HEK293 (cell line): ENCODE measurements around the gene TFR2.

Source experiments
- CTCF ChIA-PET: fragments of 350-600 bp; formaldehyde crosslinking; extraction: SDS; loops from one replicate; lab custom pipeline; 2021; ENCODE audit warnings: antibody characterized with exemption; lab: Yijun Ruan, JAX
- POLR2A ChIA-PET: fragments of 300-600 bp; formaldehyde crosslinking; extraction: SDS; loops from one replicate; lab custom pipeline; 2020; ENCODE audit warnings: antibody characterized with exemption, inconsistent platforms; lab: Yijun Ruan, JAX
- H3K27ac ChIP-seq: fragments of 200-500 bp; sonication (Bioruptor generic); 2 replicates; pipeline ENCODE4 v1.5.1; 2014; ENCODE audit warnings: low read depth, low read length, control low read depth, inconsistent platforms; ENCODE audit errors: extremely low read depth
- H3K36me3 ChIP-seq, 2 experiments: fragments of 200-500 bp in 1 of 2; sonication (Bioruptor generic) in 1 of 2; 1 replicate in 1 of 2; 2 replicates in 1 of 2; pipeline ENCODE4 v1.5.1; 2014 to 2017; ENCODE audit warnings: inconsistent platforms in 2 of 2, low read length in 2 of 2; ENCODE audit not compliant: control insufficient read depth in 2 of 2, insufficient read depth in 1 of 2
- H3K4me1 ChIP-seq: fragments of 200-500 bp; sonication (Bioruptor generic); 2 replicates; pipeline ENCODE4 v1.5.1; 2014; ENCODE audit warnings: mild to moderate bottlenecking, low read length, inconsistent platforms; ENCODE audit not compliant: control insufficient read depth, insufficient read depth
- H3K4me3 ChIP-seq: 2 replicates; pipeline ENCODE4 v1.5.1; 2011; ENCODE audit warnings: low read depth, mild to moderate bottlenecking, control low read depth, low read length, moderate library complexity
- H3K9me3 ChIP-seq: fragments of 200-500 bp; sonication (Bioruptor generic); 2 replicates; pipeline ENCODE4 v1.5.1; 2014; ENCODE audit warnings: low read depth, low read length, inconsistent platforms; ENCODE audit not compliant: control insufficient read depth, insufficient read depth
- EGR2 ChIP-seq: fragments of 450-650 bp; formaldehyde crosslinking; IDR thresholded peaks from 2 replicates; pipeline ENCODE4 v1.5.1; 2016; ENCODE audit warnings: low read depth, missing biosample characterization, missing genetic modification characterization
- GLI4 ChIP-seq: fragments of 450-650 bp; formaldehyde crosslinking; IDR thresholded peaks from 2 replicates; pipeline ENCODE4 v1.5.1; 2016; ENCODE audit warnings: missing biosample characterization, missing genetic modification characterization
- GLIS1 ChIP-seq: fragments of 450-650 bp; formaldehyde crosslinking; IDR thresholded peaks from 2 replicates; pipeline ENCODE4 v1.5.1; 2016; ENCODE audit warnings: missing biosample characterization, missing genetic modification characterization
- GLIS2 ChIP-seq: fragments of 450-650 bp; formaldehyde crosslinking; IDR thresholded peaks from 2 replicates; pipeline ENCODE4 v1.5.1; 2016; ENCODE audit warnings: missing biosample characterization, missing genetic modification characterization
- IKZF3 ChIP-seq: fragments of 450-650 bp; IDR thresholded peaks from 2 replicates; pipeline ENCODE4 v1.5.0; 2018; ENCODE audit warnings: missing biosample characterization, mild to moderate bottlenecking, missing genetic modification characterization, moderate library complexity
- KLF1 ChIP-seq: fragments of 450-650 bp; formaldehyde crosslinking; IDR thresholded peaks from 2 replicates; pipeline ENCODE4 v1.5.1; 2016; ENCODE audit warnings: missing biosample characterization, missing genetic modification characterization
- PATZ1 ChIP-seq: fragments of 450-650 bp; formaldehyde crosslinking; IDR thresholded peaks from 2 replicates; pipeline ENCODE4 v1.5.1; 2016; ENCODE audit warnings: missing biosample characterization, missing genetic modification characterization
- SETDB1 ChIP-seq: IDR thresholded peaks from one replicate; pipeline ENCODE4 v1.6.1; 2017; ENCODE audit warnings: mild to moderate bottlenecking, low read length, moderate library complexity, mixed read lengths; ENCODE audit not compliant: insufficient read length
- SP2 ChIP-seq: fragments of 450-650 bp; formaldehyde crosslinking; IDR thresholded peaks from 2 replicates; pipeline ENCODE4 v1.5.1; 2016; ENCODE audit warnings: missing biosample characterization, missing genetic modification characterization
- SP3 ChIP-seq: fragments of 450-650 bp; formaldehyde crosslinking; IDR thresholded peaks from 2 replicates; pipeline ENCODE4 v1.5.1; 2016; ENCODE audit warnings: missing biosample characterization, missing genetic modification characterization
- ZBTB17 ChIP-seq: fragments of 450-650 bp; formaldehyde crosslinking; IDR thresholded peaks from 2 replicates; pipeline ENCODE4 v1.5.1; 2016; ENCODE audit warnings: missing biosample characterization, missing genetic modification characterization
- ZBTB21 ChIP-seq: fragments of 450-650 bp; formaldehyde crosslinking; IDR thresholded peaks from 2 replicates; pipeline ENCODE4 v1.5.1; 2017; ENCODE audit warnings: missing biosample characterization, missing genetic modification characterization
- ZBTB48 ChIP-seq: fragments of 450-650 bp; formaldehyde crosslinking; IDR thresholded peaks from 2 replicates; pipeline ENCODE4 v1.5.1; 2016; ENCODE audit warnings: missing biosample characterization, missing genetic modification characterization
- ZBTB7A ChIP-seq: fragments of 450-650 bp; formaldehyde crosslinking; IDR thresholded peaks from 2 replicates; pipeline ENCODE4 v1.5.1; 2016; ENCODE audit warnings: low read depth, missing biosample characterization, missing genetic modification characterization
- ZFHX2 ChIP-seq: fragments of 450-650 bp; formaldehyde crosslinking; conservative IDR thresholded peaks from 2 replicates; pipeline ENCODE4 v1.5.1; 2016; ENCODE audit warnings: missing biosample characterization, missing genetic modification characterization
- ZFP69B ChIP-seq: fragments of 450-650 bp; formaldehyde crosslinking; IDR thresholded peaks from 2 replicates; pipeline ENCODE4 v1.5.1; 2016; ENCODE audit warnings: missing biosample characterization, missing genetic modification characterization
- ZIC2 ChIP-seq: fragments of 450-650 bp; formaldehyde crosslinking; IDR thresholded peaks from 2 replicates; pipeline ENCODE4 v1.5.1; 2016; ENCODE audit warnings: missing biosample characterization, missing genetic modification characterization
- ZNF133 ChIP-seq: fragments of 450-650 bp; formaldehyde crosslinking; IDR thresholded peaks from 2 replicates; pipeline ENCODE4 v1.5.1; 2016; ENCODE audit warnings: missing biosample characterization, missing genetic modification characterization
- ZNF266 ChIP-seq: fragments of 450-650 bp; formaldehyde crosslinking; IDR thresholded peaks from 2 replicates; pipeline ENCODE4 v1.5.1; 2016; ENCODE audit warnings: missing biosample characterization, missing genetic modification characterization, low read depth
- ZNF341 ChIP-seq: fragments of 450-650 bp; formaldehyde crosslinking; IDR thresholded peaks from 2 replicates; pipeline ENCODE4; 2016; ENCODE audit warnings: low read depth, missing biosample characterization, missing genetic modification characterization
- ZNF366 ChIP-seq: fragments of 450-650 bp; formaldehyde crosslinking; conservative IDR thresholded peaks from 2 replicates; pipeline ENCODE4 v1.5.1; 2016; ENCODE audit warnings: missing biosample characterization, missing genetic modification characterization
- ZNF600 ChIP-seq: fragments of 450-650 bp; formaldehyde crosslinking; IDR thresholded peaks from 2 replicates; pipeline ENCODE4 v1.5.1; 2016; ENCODE audit warnings: missing biosample characterization, missing genetic modification characterization
- ZNF610 ChIP-seq: fragments of 450-650 bp; formaldehyde crosslinking; IDR thresholded peaks from 2 replicates; pipeline ENCODE4 v1.5.1; 2016; ENCODE audit warnings: missing biosample characterization, missing genetic modification characterization, borderline replicate concordance
- ZNF629 ChIP-seq: fragments of 450-650 bp; formaldehyde crosslinking; IDR thresholded peaks from 2 replicates; pipeline ENCODE4 v1.5.1; 2017; ENCODE audit warnings: missing biosample characterization, missing genetic modification characterization
- ZNF701 ChIP-seq: fragments of 450-650 bp; formaldehyde crosslinking; IDR thresholded peaks from 2 replicates; pipeline ENCODE4 v1.5.1; 2016; ENCODE audit warnings: missing biosample characterization, missing genetic modification characterization
- ZNF837 ChIP-seq: fragments of 450-650 bp; formaldehyde crosslinking; IDR thresholded peaks from 2 replicates; pipeline ENCODE4 v1.5.1; 2016; ENCODE audit warnings: missing biosample characterization, missing genetic modification characterization
- TF ChIP-seq, protein P1 (sequence below): fragments of 450-650 bp; formaldehyde crosslinking; IDR thresholded peaks from 2 replicates; pipeline ENCODE4 v1.5.1; 2016; ENCODE audit warnings: missing biosample characterization, missing genetic modification characterization
- TF ChIP-seq, protein P2 (sequence below): fragments of 450-650 bp; formaldehyde crosslinking; IDR thresholded peaks from 2 replicates; pipeline ENCODE4 v1.5.1; 2016; ENCODE audit warnings: missing biosample characterization, missing genetic modification characterization

TFR2 gene

DNA sequence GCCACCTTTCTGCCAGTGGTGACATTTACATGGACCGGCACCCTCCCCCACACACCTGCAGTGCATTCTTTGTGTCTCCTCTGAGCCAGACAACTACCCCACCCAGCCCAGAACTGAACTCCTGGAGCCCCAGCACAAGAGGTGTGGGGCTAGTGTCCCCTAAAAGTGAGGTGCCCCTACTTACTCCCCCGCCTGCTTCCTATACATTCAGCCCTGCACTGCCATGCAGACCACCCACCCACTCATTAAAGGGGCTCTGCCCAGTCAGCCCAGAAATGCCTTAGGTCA, 69.6 kb downstream of the TFR2 start:
- H3K36me3 ChIP-seq: peaks cover 0 to 16% of the 10 kb centered on the region in 2 experiments; a peak in 1 of 3 replicates
- CTCF ChIA-PET: interaction anchor here (1.2 to 1.4 kb wide), 3 partner anchors 11 to 119 kb away, joined by 4 to 8 read pairs (median 6); no protein-coding TSS in a partner anchor
- no peak for TF ChIP-seq GLI4
- peak; percentile 5; the same call in 1 of the 2 replicates for TF ChIP-seq GLIS1 (tag by site-specific recombination)
- TF ChIP-seq, all 188 proteins: peak for 1
- POLR2A ChIA-PET: interaction anchor here (1.1 to 1.9 kb wide), 5 partner anchors 10 to 135 kb away, joined by 3 to 30 read pairs (median 5); partner anchors contain the start of genes FBXO24, LRCH4, MOSPD3 and POP7
- Histone ChIP-seq H3K4me1 (peaks cover 2% of the 10 kb centered on the region; the same call in 1 of the 2 replicates), H3K27ac (no peak overlapping the region), H3K4me3 (no peak overlapping the region), H3K9me3 (no peaks in the 10 kb centered on the region)

DNA sequence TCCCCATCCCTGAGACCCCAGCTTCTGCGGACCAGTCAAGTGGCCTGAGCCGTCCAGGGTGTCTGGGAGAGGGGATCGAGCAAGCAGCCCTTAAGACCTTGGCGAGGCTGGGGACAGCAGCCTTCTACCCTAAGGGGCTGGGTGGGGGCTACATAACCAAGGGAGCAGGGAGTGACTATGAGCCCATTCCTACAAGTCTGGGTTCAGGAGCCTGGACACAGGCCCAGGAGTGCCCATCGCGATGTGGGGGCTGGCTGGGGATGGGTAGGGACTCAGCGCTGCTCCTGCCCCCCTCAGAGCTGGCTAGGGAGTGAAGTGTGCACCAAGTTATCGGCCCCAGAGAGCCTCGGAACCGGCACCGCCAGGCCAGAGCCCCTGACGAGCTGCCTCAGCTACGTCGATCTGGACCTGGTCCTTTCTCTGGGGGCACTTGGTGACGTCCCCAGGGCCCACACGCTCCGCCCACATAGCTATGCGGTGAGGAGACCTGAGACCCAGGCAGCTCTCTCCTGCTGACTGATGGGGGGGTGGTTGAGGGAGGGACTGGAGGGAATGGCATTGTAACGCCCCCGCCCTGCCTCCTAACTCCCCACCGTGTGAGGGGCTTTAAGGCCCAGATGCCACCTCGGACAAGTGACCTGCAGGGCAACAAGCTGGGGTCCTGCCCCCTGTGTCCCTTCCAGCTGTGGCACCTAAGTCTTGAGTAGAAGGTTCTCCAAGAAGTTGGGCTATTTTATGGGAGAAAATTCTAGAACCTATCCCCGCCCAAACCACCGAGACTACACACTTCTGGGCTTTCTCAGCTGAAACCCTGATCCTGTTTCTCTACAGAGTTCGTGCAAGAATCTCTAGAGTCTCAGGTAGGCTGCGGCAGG, 70.2 kb downstream of the TFR2 start:
- POLR2A ChIA-PET: interaction anchor here (0.6 to 1.9 kb wide), 6 partner anchors 10 to 955 kb away, joined by 3 to 30 read pairs (median 4); partner anchors contain the start of genes FBXO24, LRCH4, MOSPD3 and POP7
- H3K36me3 ChIP-seq: peaks cover 0 to 11% of the 10 kb centered on the region in 2 experiments; a peak in 1 of 3 replicates
- H3K4me3 ChIP-seq: no peak overlapping the region
- H3K27ac ChIP-seq: no peak overlapping the region
- peaks cover 2% of the 10 kb centered on the region; the same call in 1 of the 2 replicates for H3K4me1 ChIP-seq
- H3K9me3 ChIP-seq: no peaks in the 10 kb centered on the region
- CTCF ChIA-PET: interaction anchor here (0.5 to 1.4 kb wide), 5 partner anchors 11 to 121 kb away, joined by 4 to 8 read pairs (median 5); no protein-coding TSS in a partner anchor
- TF ChIP-seq ZNF600 (tag by site-specific recombination): peak; percentile 54; the same call in 1 of the 2 replicates
- peak; percentile 77 for TF ChIP-seq PATZ1
- no peak for TF ChIP-seq ZNF837
- peak; percentile 42; the same call in 1 of the 2 replicates for TF ChIP-seq IKZF3 (tag by site-specific recombination)
- no peak for TF ChIP-seq ZNF610 (tag by site-specific recombination)
- peak; percentile 52 for TF ChIP-seq KLF1
- TF ChIP-seq, protein P1, sequence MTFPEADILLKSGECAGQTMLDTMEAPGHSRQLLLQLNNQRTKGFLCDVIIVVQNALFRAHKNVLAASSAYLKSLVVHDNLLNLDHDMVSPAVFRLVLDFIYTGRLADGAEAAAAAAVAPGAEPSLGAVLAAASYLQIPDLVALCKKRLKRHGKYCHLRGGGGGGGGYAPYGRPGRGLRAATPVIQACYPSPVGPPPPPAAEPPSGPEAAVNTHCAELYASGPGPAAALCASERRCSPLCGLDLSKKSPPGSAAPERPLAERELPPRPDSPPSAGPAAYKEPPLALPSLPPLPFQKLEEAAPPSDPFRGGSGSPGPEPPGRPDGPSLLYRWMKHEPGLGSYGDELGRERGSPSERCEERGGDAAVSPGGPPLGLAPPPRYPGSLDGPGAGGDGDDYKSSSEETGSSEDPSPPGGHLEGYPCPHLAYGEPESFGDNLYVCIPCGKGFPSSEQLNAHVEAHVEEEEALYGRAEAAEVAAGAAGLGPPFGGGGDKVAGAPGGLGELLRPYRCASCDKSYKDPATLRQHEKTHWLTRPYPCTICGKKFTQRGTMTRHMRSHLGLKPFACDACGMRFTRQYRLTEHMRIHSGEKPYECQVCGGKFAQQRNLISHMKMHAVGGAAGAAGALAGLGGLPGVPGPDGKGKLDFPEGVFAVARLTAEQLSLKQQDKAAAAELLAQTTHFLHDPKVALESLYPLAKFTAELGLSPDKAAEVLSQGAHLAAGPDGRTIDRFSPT (tag by site-specific recombination): peak; percentile 52
- peak; percentile 57 for TF ChIP-seq SP3 (tag by site-specific recombination)
- TF ChIP-seq, protein P2, sequence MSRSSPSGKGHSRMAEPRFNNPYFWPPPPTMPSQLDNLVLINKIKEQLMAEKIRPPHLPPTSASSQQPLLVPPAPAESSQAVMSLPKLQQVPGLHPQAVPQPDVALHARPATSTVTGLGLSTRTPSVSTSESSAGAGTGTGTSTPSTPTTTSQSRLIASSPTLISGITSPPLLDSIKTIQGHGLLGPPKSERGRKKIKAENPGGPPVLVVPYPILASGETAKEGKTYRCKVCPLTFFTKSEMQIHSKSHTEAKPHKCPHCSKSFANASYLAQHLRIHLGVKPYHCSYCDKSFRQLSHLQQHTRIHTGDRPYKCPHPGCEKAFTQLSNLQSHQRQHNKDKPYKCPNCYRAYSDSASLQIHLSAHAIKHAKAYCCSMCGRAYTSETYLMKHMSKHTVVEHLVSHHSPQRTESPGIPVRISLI (tag by site-specific recombination): no peak; the same call in 1 of the 2 replicates
- no peak for TF ChIP-seq ZNF266 (tag by site-specific recombination)
- TF ChIP-seq SETDB1: no peak
- peak; percentile 92 for TF ChIP-seq ZBTB48
- peak; percentile 70 for TF ChIP-seq GLIS1 (tag by site-specific recombination)
- TF ChIP-seq ZNF341 (tag by site-specific recombination): peak; percentile 73
- peak; percentile 52 for TF ChIP-seq ZBTB17 (tag by site-specific recombination)
- TF ChIP-seq EGR2: peak; percentile 82
- no peak for TF ChIP-seq ZNF701 (tag by site-specific recombination)
- TF ChIP-seq ZNF366: peak; percentile 34
- TF ChIP-seq ZNF133: no peak
- peak; percentile 49; the same call in 1 of the 2 replicates for TF ChIP-seq ZFP69B (tag by site-specific recombination)
- TF ChIP-seq ZIC2: peak; percentile 48
- TF ChIP-seq ZBTB7A: no peak
- peak; percentile 91 for TF ChIP-seq ZFHX2
- TF ChIP-seq SP2: peak; percentile 52
- peak; percentile 45 for TF ChIP-seq ZBTB21
- peak; percentile 81 for TF ChIP-seq GLIS2 (tag by site-specific recombination)
- peak; percentile 88 for TF ChIP-seq ZNF629 (tag by site-specific recombination)
